Immature natural killer cell (primary cell): ENCODE measurements around the gene SLX9. TPM values are rescaled to one million over a fixed set of nuclear protein-coding genes. Genes with fewer than 3 reads are reported as not detected.
A peak's percentile ranks its signal among the peaks of the same experiment; 100 is the strongest.

Source experiments
- DNase-seq, 3 donors: peaks; one replicate each; pipeline ENCODE4 v3.0.0; 2022; ENCODE audit warnings: mixed read lengths in 1 of 3
- H3K27ac Mint-ChIP-seq, 6 donors: one replicate each; pipeline ENCODE4 v1.8.0; 2020; ENCODE audit warnings: mixed read lengths in 6 of 6, mild to moderate bottlenecking in 5 of 6, inconsistent platforms in 4 of 6, moderate library complexity in 3 of 6
- H3K27me3 Mint-ChIP-seq, 3 donors: one replicate each; pipeline ENCODE4 v1.8.0; 2020 to 2021; ENCODE audit warnings: low read depth in 3 of 3, mild to moderate bottlenecking in 3 of 3, mixed read lengths in 3 of 3, moderate library complexity in 3 of 3, inconsistent platforms in 1 of 3
- H3K36me3 Mint-ChIP-seq, 3 donors: one replicate each; pipeline ENCODE4 v1.8.0; 2020; ENCODE audit warnings: mixed read lengths in 3 of 3, inconsistent platforms in 2 of 3, mild to moderate bottlenecking in 2 of 3
- H3K4me1 Mint-ChIP-seq, 2 donors: one replicate each; pipeline ENCODE4 v1.8.0; 2020; ENCODE audit warnings: inconsistent platforms in 2 of 2, mild to moderate bottlenecking in 2 of 2, mixed read lengths in 2 of 2, moderate library complexity in 1 of 2
- H3K4me3 Mint-ChIP-seq, 5 donors: one replicate each; pipeline ENCODE4 v1.8.0; 2020; ENCODE audit warnings: mild to moderate bottlenecking in 5 of 5, mixed read lengths in 5 of 5, inconsistent platforms in 3 of 5, moderate library complexity in 3 of 5
- H3K9me3 Mint-ChIP-seq, 6 donors: one replicate each; pipeline ENCODE4 v1.8.0; 2020; ENCODE audit warnings: mild to moderate bottlenecking in 6 of 6, mixed read lengths in 6 of 6, inconsistent platforms in 4 of 6, moderate library complexity in 3 of 6
- polyA plus RNA-seq, 3 donors: library from polyadenylated mRNA; unstranded; fragments of 300-500 nt; fragmentation: Illumina TruSeq; gene quantifications; one replicate each; pipeline ENCODE4 v1.2.3, GENCODE V29; 2021

The SLX9 gene
- polyA plus RNA-seq, 3 donors from 2014 or later, result 7.1 to 12.4 (median 11.3) TPM

- H3K9me3 Mint-ChIP-seq, result no peaks in the 10 kb centered on the region
- no peaks in the 10 kb centered on the region for H3K36me3 Mint-ChIP-seq
- DNase-seq, result no peak
- H3K27ac Mint-ChIP-seq, result no peak overlapping the region
- peaks cover 0 to 4% of the 10 kb centered on the region in 2 donors for H3K4me1 Mint-ChIP-seq
- H3K27me3 Mint-ChIP-seq, result peaks cover 0 to 3% (median 0%) of the 10 kb centered on the region in 3 donors
- H3K4me3 Mint-ChIP-seq, result no peak overlapping the region
Measured at GRCh38 chr21:45000637-45001133, 60.9 kb downstream of the SLX9 start.

DNA sequence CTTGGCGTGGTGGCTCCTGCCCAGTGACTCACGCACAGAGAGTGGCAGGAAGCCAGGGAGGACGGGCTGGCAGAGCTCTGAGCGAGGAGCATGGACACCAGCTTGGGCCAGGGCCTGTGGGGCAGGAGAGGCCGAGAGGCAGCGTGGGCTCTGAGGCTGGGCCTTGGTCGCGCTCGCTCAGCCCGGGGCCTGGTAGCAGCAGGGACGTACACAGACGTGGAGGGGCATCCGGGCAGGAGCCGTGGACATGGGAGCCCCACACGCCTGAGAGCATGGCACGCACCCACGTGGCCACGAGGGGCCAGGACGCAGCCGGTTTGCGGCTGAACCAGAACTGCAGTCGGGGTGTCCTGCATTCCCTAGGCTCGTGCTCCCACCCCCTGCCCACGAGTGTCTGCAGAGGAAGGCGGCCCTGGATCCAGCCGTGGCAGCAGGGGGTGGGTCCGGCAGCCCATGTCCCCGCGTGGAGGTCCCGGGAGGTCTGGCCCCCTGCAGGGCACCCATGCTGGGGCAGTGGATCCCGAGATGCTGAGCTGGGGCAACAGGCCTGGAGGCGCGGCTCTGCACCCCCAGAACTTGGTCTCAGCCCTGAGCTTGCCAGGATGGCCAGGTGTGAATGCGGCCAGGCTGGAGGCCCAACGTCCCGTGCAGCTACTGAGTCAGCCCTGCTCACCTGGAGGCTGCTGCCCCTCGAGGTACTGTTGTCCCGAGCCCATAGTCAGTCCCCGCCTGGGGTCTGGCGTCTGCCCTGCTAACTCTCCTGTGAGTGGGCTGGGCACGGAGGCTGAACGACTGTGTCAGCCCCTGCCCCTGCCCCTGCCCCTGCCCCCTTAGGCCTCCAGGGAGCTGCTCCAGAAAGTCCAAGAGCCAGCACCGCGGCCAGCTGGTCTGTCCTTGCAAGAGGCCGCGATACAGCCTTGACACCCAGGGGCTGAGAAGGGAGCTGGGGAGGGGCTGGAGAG is 61.6 kb downstream of the SLX9 start:
- no peak for DNase-seq
- Mint-ChIP-seq H3K36me3 (no peaks in the 10 kb centered on the region), H3K27ac (no peak overlapping the region), H3K4me1 (peaks cover 0 to 4% of the 10 kb centered on the region in 2 donors), H3K27me3 (peaks cover 0 to 3% (median 0%) of the 10 kb centered on the region in 3 donors), H3K9me3 (no peaks in the 10 kb centered on the region), H3K4me3 (no peak overlapping the region)

GRCh38 chr21:45002381-45003204 is 62.8 kb downstream of the SLX9 start:
- peaks cover 0 to 4% of the 10 kb centered on the region in 2 donors for H3K4me1 Mint-ChIP-seq
- no peaks in the 10 kb centered on the region for H3K36me3 Mint-ChIP-seq
- H3K9me3 Mint-ChIP-seq, result no peaks in the 10 kb centered on the region
- DNase-seq, result no peak
- H3K27ac Mint-ChIP-seq, result no peak overlapping the region
- H3K27me3 Mint-ChIP-seq, result peaks cover 0 to 5% (median 3%) of the 10 kb centered on the region in 3 donors
- no peak overlapping the region for H3K4me3 Mint-ChIP-seq

GRCh38 chr21:45003331-45004058 is 63.7 kb downstream of the SLX9 start:
- Mint-ChIP-seq H3K27me3 (peaks cover 1 to 6% (median 3%) of the 10 kb centered on the region in 3 donors), H3K9me3 (no peaks in the 10 kb centered on the region), H3K4me3 (no peak overlapping the region), H3K36me3 (no peaks in the 10 kb centered on the region), H3K27ac (peak overlapping the region in 1 of 6 donors; percentile 7), H3K4me1 (peaks cover 0 to 4% of the 10 kb centered on the region in 2 donors)
- no peak for DNase-seq

DNA sequence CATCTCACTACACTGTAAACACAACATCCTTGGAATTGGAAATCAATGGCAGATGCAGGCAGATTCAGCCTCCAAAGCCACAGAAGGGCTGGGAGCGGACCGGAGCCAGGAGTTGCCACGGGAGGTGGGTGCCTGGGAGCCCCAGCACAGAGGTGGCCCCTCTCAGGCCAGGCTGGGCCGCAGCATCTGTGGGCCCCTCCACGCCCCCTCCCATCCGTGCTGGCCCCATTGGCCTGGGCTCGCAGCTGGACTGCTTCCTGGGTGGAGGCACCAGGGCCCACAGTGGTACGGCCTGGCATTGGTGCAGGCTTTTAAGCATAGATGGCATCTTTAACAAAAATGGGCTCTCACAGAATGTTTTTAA is 64.2 kb downstream of the SLX9 start:
- H3K27ac Mint-ChIP-seq, result no peak overlapping the region
- H3K4me3 Mint-ChIP-seq, result no peak overlapping the region
- H3K27me3 Mint-ChIP-seq, result peaks cover 2 to 6% (median 3%) of the 10 kb centered on the region in 3 donors
- no peak for DNase-seq
- H3K9me3 Mint-ChIP-seq, result no peaks in the 10 kb centered on the region
- peaks cover 0 to 4% of the 10 kb centered on the region in 2 donors for H3K4me1 Mint-ChIP-seq
- no peaks in the 10 kb centered on the region for H3K36me3 Mint-ChIP-seq

- Mint-ChIP-seq H3K27ac (no peak overlapping the region), H3K27me3 (peaks cover 0 to 6% (median 2%) of the 10 kb centered on the region in 3 donors), H3K4me1 (peaks cover 0 to 4% of the 10 kb centered on the region in 2 donors), H3K4me3 (no peak overlapping the region), H3K9me3 (no peaks in the 10 kb centered on the region), H3K36me3 (no peaks in the 10 kb centered on the region)
- no peak for DNase-seq
Measured at GRCh38 chr21:45004481-45005247, 64.8 kb downstream of the SLX9 start.

DNA sequence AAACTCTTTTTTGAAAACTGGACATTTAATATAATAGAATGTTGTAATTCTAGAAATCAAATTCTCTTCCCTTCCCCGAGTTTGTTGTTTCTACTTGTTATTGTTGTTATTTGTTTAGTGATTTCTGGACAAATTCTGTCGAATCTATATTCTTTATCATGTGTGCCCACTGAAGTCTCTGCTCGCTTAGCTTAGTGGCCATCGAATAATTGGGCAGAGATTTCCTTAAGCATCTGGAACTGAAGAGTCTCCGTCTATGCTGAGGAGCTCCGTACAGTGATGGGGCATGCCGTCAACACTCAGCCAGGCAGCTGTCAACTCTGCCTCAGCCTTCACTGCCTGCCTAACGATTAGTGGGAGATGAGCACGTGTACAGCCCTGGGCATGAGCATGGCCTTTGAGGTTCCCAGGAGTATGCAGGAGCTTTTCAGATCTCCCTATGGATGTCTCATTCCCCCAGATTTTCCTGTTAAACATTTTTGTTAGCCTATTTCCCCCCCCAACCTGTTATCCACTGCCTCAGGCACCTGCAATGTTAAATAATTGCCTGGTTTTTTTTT is 66.8 kb downstream of the SLX9 start:
- Mint-ChIP-seq H3K4me3 (no peak overlapping the region), H3K9me3 (no peaks in the 10 kb centered on the region), H3K36me3 (no peaks in the 10 kb centered on the region), H3K27me3 (peaks cover 0 to 6% (median 6%) of the 10 kb centered on the region in 3 donors), H3K27ac (no peak overlapping the region), H3K4me1 (peaks cover 0 to 4% of the 10 kb centered on the region in 2 donors)
- DNase-seq, result no peak

DNA sequence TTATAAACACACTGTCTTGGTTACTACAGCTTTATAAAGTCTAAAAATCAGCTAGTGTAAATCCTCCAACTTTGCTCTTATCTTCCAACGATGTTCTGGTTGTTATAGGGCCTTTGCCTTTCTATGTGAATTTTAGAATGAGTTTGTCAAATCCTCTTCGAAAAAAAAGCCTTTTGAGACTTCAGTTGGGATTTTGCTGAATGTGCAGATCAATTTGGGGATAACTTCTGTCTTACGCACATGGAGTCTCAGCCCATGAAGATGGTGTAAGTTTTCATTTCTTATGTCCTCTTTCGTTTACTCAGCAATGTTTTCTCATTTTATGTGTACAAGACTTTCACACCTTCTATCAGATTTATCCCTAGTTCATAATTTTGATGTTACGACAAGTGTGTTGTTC is 69.8 kb downstream of the SLX9 start:
- H3K27me3 Mint-ChIP-seq, result peaks cover 3 to 8% (median 6%) of the 10 kb centered on the region in 3 donors
- H3K27ac Mint-ChIP-seq, result no peak overlapping the region
- no peak overlapping the region for H3K4me3 Mint-ChIP-seq
- H3K36me3 Mint-ChIP-seq, result no peaks in the 10 kb centered on the region
- H3K9me3 Mint-ChIP-seq, result no peaks in the 10 kb centered on the region
- H3K4me1 Mint-ChIP-seq, result peaks cover 0 to 4% of the 10 kb centered on the region in 2 donors
- no peak for DNase-seq

DNA sequence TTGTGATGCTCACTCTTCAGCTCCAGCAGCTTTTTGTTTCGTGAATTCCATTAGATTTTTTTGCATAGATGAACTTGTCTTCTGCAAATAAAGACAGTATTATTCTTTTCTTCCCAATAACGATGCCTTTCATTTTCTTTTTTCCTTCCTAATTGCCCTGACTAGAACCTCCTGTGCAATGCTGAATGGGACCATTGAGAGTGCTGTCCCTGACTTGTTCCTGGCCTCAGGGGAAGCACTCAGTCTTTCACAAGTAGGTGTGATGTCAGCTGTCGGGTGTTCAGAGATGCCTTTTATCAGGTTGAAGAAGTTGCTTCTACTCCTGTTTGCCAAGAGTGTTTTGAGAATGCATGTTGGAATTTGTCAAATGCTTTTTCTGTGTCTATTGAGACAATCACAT is 70.3 kb downstream of the SLX9 start:
- no peak overlapping the region for H3K27ac Mint-ChIP-seq
- H3K4me3 Mint-ChIP-seq, result no peak overlapping the region
- H3K36me3 Mint-ChIP-seq, result no peaks in the 10 kb centered on the region
- no peak for DNase-seq
- H3K27me3 Mint-ChIP-seq, result peaks cover 5 to 8% (median 6%) of the 10 kb centered on the region in 3 donors
- H3K9me3 Mint-ChIP-seq, result no peaks in the 10 kb centered on the region
- H3K4me1 Mint-ChIP-seq, result peaks cover 0 to under 1% of the 10 kb centered on the region in 2 donors

DNA sequence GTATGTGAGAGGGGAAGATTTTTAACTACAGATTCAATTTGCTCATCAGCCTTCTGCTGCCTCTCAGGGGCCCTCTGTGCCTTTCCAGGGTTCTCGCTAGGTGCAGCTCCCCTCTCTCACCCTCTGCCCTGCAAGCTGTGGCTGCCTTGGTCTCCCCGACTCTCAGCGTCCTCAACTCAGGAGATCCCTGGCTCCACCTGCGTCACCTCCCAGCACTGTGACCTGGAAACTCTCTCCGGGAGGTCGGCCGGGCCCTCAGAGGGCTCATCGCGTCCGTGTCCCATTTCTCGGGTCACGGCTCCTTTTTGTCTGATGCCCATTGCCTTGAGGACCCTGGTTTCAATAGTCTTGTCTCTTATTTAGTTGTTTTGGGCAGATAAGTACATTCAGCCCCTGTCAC is 71.0 kb downstream of the SLX9 start:
- H3K4me3 Mint-ChIP-seq, result no peak overlapping the region
- no peaks in the 10 kb centered on the region for H3K4me1 Mint-ChIP-seq
- no peak for DNase-seq
- no peaks in the 10 kb centered on the region for H3K9me3 Mint-ChIP-seq
- H3K27me3 Mint-ChIP-seq, result peaks cover 5 to 8% (median 6%) of the 10 kb centered on the region in 3 donors
- no peak overlapping the region for H3K27ac Mint-ChIP-seq
- no peaks in the 10 kb centered on the region for H3K36me3 Mint-ChIP-seq

DNA sequence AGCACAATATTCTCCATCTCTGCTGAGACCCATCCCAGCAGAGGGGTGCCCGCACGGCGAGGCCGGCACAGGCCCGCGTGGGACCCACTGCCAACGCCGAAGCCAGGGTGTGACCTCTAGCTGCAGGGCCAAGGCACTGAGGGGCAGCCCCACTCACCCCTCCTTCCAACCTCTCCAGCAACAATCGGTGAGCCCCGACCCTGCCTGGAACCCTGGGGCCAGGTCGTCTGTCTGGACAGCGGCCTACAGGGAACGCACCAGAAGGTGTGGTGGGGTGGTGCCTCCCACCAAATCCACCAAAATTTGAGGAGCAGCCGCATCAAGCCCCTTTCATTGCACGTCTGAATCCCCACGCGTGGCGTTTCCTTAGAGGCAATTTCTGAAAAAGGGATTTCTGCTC is 71.6 kb downstream of the SLX9 start:
- H3K36me3 Mint-ChIP-seq, result no peaks in the 10 kb centered on the region
- peaks cover 5 to 10% (median 6%) of the 10 kb centered on the region in 3 donors for H3K27me3 Mint-ChIP-seq
- no peaks in the 10 kb centered on the region for H3K4me1 Mint-ChIP-seq
- no peak overlapping the region for H3K4me3 Mint-ChIP-seq
- no peak for DNase-seq
- H3K27ac Mint-ChIP-seq, result no peak overlapping the region
- no peaks in the 10 kb centered on the region for H3K9me3 Mint-ChIP-seq

GRCh38 chr21:45011911-45012661 is 72.3 kb downstream of the SLX9 start:
- no peak for DNase-seq
- Mint-ChIP-seq H3K9me3 (no peaks in the 10 kb centered on the region), H3K27me3 (peaks cover 5 to 10% (median 6%) of the 10 kb centered on the region in 3 donors), H3K4me1 (no peaks in the 10 kb centered on the region), H3K27ac (no peak overlapping the region), H3K4me3 (no peak overlapping the region), H3K36me3 (no peaks in the 10 kb centered on the region)
